ENCODE results near the gene FRS2.
"Not testable (repeated sequence)": the region's sequence is repeated elsewhere in the genome, so short reads cannot be mapped to it uniquely, and the experiment has no call there.

Gene FRS2

DNA sequence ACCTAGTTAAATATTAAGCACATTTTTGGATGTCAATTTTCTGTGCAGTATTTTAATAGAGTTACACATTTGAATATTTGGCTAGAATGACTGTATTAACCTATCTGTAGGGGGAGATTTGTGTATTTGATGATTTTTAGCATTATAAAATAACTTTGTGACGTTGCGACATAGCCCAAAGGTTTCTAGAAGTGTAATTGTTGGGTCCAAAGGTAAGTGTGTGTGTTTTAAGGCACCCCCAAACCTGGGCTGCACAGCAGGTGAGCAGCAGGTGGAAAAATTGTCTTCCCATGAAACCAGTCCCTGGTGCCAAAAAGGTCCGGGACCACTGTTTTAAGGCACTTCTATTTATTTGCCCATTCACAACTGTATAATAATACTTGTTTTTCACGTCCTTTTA is 118.3 kb downstream of the FRS2 start:
- no peak for DNase-seq

- DNase-seq: no peak
Observed at GRCh38 chr12:69589082-69589481, 118.9 kb downstream of the FRS2 start.

GRCh38 chr12:69595689-69596088 is 125.5 kb downstream of the FRS2 start:
- DNase-seq: no peak

DNA sequence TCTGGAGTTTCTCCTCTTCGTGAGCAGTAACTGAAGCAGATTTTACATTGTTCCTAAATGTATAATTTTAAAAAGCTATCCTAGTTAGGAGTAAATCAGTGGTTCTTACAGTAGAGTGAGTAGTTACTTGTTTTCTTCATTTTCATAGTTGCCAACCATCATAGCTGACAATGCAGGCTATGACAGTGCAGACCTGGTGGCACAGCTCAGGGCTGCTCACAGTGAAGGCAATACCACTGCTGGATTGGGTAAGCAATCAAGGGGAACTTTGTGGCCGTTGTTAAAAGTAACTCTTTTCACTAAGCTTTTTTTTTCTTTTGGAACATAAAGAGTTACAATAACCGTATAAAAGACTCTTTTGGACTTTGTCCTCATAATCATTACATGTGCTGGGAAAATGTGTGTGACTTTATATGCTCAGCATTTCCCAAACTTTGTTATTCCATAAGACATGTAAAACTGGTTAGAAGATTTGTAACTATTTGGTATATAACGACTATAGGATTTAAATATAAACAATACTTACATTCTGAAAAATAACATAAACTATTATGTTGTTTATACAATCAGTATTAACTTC is 128.1 kb downstream of the FRS2 start:
- DNase-seq: no peak

GRCh38 chr12:69600804-69601203 is 130.6 kb downstream of the FRS2 start:
- DNase-seq: no peak

DNA sequence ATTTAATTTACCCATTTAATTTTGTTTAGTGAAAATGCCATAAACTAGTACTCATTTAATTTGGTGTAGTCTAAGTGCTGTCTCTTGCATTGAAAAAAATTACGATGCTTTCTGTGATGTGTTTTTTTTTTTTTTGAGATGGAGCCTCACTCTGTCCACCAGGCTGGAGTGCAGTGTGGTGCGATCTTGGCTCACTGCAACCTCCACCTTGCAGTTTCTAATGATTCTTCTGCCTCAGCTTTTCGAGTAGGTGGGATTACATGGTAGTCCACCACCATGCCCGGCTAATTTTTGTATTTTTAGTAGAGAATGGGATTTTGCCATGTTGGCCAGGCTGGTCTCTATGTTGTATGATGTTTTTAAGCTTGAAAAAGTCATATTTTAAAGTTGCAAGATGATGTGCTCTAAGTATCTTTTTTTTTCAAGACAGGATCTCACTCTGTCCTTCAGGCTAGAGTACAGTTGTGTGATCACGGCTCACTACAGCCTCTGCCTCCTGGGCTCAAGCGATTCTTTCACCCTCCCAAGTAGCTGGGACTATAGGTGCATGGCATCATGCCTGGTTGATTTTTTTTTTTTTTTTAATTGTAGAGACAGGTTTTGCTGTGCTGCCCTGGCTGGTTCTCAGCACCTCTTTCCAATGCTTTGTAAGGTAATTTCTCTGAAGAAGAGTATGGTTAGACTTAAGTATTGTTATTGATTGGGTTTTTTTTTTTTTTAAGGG is 131.9 kb downstream of the FRS2 start:
- DNase-seq: no peak

GRCh38 chr12:69602954-69603353 is 132.8 kb downstream of the FRS2 start:
- no peak for DNase-seq

- DNase-seq: not testable (repeated sequence)
Observed at GRCh38 chr12:69603556-69603955, 133.4 kb downstream of the FRS2 start.

GRCh38 chr12:69604275-69604674 is 134.1 kb downstream of the FRS2 start:
- not testable (repeated sequence) for DNase-seq

- DNase-seq: no peak
Observed at GRCh38 chr12:69608114-69608513, 137.9 kb downstream of the FRS2 start.

DNA sequence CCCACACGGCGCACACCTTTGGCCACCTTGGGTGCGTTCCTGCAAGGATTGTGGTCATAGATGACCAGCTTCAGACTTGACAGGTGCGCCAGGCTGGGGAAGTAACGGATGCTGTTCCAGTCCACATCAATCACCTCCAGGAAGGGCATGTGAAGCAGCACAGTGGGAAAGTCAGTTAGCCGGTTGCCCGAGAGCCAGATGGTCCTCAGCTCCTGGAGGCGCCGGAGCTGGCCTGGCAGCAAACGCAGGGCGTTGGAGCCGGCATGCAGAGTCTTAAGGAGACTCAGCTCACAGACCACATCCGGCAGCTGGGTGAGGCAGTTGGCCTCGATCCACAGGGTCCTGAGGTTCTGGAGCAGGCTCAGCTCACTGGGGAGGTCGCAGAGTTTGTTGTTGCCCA is 139.9 kb downstream of the FRS2 start:
- no peak for DNase-seq

GRCh38 chr12:69610729-69611128 is 140.5 kb downstream of the FRS2 start, which contains the start of gene LRRC10:
Gene LRRC10, minus strand, starts transcription at chr12:69610907. Its CDS starts 69 bp downstream, at chr12:69610838.
- DNase-seq: no peak

GRCh38 chr12:69613351-69613750 is 143.2 kb downstream of the FRS2 start:
- DNase-seq: no peak

DNA sequence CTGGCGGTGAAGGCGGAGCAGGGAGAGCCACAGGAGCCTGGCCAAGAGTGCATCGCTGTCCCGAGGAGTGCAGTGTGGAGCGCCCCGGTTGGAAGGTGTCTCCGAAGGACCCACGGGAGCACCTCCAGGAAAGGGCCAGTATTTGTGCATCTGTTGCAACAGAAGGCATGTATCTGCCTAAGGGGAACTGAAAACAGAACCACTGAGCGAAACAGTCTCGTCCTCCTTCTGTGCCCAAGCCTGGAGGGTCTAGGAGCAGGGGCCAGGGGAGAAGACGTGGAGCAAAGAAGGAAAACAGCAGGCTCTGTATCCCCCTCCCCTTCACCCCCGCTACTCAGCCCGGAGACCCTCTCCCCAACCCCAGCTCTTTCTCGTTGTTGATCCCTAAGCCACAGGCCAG is 145.8 kb downstream of the FRS2 start:
- no peak for DNase-seq

DNA sequence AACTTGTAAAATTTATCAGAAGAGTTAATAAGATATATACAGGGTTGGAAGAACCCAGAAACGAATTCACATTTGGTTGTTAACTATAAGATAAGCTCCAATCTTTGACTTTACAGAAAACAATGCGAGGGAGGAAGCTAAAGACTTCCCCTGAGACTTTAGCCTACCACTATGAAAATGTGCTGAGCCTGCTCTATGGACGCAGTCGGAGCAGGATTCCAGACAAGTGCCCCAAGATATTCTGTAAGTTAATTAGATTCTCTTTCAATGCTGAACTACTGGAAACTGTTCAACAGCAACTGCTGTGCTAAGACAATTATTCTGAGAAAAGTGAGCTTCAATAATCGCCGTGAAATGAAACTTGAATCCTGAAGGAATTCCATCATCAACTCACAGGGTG is 148.9 kb downstream of the FRS2 start:
- no peak for DNase-seq

DNA sequence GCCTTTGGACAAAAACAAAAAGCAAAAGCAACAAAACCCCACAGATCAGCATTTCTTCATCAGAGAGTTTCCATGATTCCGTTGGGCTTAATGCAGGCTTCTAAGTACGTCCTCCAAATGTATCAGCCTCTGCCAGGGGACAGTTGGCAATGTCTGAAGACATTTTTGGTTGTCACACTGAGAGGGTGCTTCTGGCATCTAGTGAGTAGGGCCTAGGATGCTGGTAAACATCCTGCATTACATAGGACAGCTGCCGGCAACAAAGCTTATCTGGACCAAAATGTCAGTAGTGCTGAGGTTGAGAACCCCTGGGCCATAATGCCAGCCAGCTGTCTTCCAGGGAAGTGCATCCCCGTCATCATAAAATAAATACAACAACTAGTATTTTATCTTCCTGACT is 149.9 kb downstream of the FRS2 start:
- no peak for DNase-seq

- DNase-seq: no peak
Observed at GRCh38 chr12:69620921-69621320, 150.7 kb downstream of the FRS2 start.

DNA sequence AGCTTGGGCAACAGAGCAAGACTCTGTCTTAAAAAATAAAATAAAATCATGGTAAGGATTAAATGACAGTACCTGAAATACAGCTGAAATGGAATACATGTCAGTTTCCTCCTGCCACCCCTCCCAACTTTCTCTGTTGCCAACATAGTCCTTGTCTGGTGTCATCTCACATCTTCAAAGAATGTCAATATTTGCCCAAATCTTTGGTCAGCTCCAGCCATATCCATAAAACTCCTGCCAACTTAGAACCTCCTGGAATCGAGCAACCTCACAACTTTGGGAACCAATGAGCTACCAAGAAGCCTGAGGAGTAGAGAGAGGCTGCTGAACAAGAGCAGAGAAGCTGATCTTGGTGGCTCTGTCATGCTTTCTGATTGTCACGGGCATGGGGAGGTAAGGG is 151.4 kb downstream of the FRS2 start:
- DNase-seq: no peak

- DNase-seq: no peak
Observed at GRCh38 chr12:69623970-69624369, 153.8 kb downstream of the FRS2 start.

GRCh38 chr12:69627501-69627900 is 157.3 kb downstream of the FRS2 start:
- no peak for DNase-seq

All from CD4-positive, alpha-beta T cell treated with Interleukin-1 beta for 1 hour (primary cell).